Natural killer cell treated with Interleukin-12 subunit alpha and Interleukin-12 subunit beta and Interleukin-15 and Interleukin-18, amount 100 ng/mL, for 72 hours (primary cell): ENCODE results near the gene RAP1GAP. TPM values are rescaled to one million over a fixed set of nuclear protein-coding genes. Genes with fewer than 3 reads are reported as not detected.

Experiments
- ATAC-seq, 2 donors: fragments of 150-1000 bp; cut with Tn5 transposase in 1 of 2; sonication (Bioruptor Pico), chemical (Tn5 transposase) in 1 of 2; 2 replicates each; pipeline ENCODE4 v1.10.0; 2021
- DNase-seq: peaks from one replicate; pipeline ENCODE4 v3.0.0; 2022; ENCODE audit warnings: low spot score
- H3K27ac Mint-ChIP-seq, 2 donors: 1 replicate in 1 of 2; 2 replicates in 1 of 2; pipeline ENCODE4 v1.8.0; 2022; ENCODE audit warnings: mixed read lengths in 2 of 2, mild to moderate bottlenecking in 1 of 2, moderate library complexity in 1 of 2
- H3K27me3 Mint-ChIP-seq, 2 donors: 1 replicate in 1 of 2; 2 replicates in 1 of 2; pipeline ENCODE4 v1.8.0; 2022; ENCODE audit warnings: mixed read lengths in 2 of 2
- H3K36me3 Mint-ChIP-seq: one replicate; pipeline ENCODE4 v1.8.0; 2022; ENCODE audit warnings: mixed read lengths
- H3K4me1 Mint-ChIP-seq, 2 donors: 1 replicate in 1 of 2; 2 replicates in 1 of 2; pipeline ENCODE4 v1.8.0; 2022; ENCODE audit warnings: low read depth in 2 of 2, mixed read lengths in 2 of 2, mild to moderate bottlenecking in 1 of 2
- H3K4me3 Mint-ChIP-seq: one replicate; pipeline ENCODE4 v1.8.0; 2022; ENCODE audit warnings: mixed read lengths
- H3K9me3 Mint-ChIP-seq: 2 replicates; pipeline ENCODE4 v1.8.0; 2022; ENCODE audit warnings: mixed read lengths
- total RNA-seq, 2 donors: library from RNA; stranded (reverse); gene quantifications; one replicate each; pipeline ENCODE4 v1.2.3, GENCODE V29; 2022

The RAP1GAP gene
- total RNA-seq, 2 donors from 2014 or later: 0.19 TPM; not detected in 1

DNA sequence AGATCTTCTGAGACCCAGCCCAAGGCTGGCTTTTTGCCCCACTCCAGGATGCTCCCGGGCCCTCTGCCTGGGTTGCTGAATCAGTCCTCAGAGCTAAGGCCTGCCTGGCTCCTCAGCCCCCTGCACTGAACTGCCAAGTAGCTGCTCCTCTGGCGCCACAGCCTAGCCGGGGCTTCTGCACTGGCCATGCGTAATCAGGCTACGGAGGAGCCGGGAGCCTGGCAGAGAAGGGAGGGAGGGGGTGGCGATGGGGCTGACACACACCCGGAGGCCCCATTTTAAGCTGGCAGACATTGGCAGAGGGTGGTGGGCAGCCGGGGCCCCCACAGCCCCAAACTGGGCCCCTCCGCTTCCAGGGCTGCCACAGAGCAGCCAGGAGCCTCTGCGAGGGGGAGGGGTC is 121.3 kb downstream of the RAP1GAP start:
- Mint-ChIP-seq H3K36me3 (no peaks in the 10 kb centered on the region), H3K4me1 (peaks cover 6 to 8% of the 10 kb centered on the region in 2 donors), H3K27ac (no peak overlapping the region), H3K4me3 (no peak overlapping the region), H3K9me3 (no peaks in the 10 kb centered on the region), H3K27me3 (peaks cover 6 to 9% of the 10 kb centered on the region in 2 donors)
- ATAC-seq: no peak
- DNase-seq: no peak

Other genes with a start within 250 kb of the RAP1GAP start
- gene NBPF3, start 229.2 kb downstream of the RAP1GAP start, total RNA-seq: 10 to 100 TPM in 1 of 2 donors, 1 to 10 TPM in 1; 6.6 to 16.5 TPM
- gene ALPL, start 159.9 kb downstream of the RAP1GAP start, total RNA-seq: not detected
- gene USP48, start 113.8 kb upstream of the RAP1GAP start, total RNA-seq: 100 to 1,000 TPM in 1 of 2 donors, 10 to 100 TPM in 1; 72.8 to 130 TPM
- not detected for gene LDLRAD2, start 142.9 kb upstream of the RAP1GAP start, total RNA-seq